ENCODE measurements around the gene ODAD3.
"Not testable (repeated sequence)": the region's sequence is repeated elsewhere in the genome, so short reads cannot be mapped to it uniquely, and the experiment has no call there.

ODAD3 gene

DNA sequence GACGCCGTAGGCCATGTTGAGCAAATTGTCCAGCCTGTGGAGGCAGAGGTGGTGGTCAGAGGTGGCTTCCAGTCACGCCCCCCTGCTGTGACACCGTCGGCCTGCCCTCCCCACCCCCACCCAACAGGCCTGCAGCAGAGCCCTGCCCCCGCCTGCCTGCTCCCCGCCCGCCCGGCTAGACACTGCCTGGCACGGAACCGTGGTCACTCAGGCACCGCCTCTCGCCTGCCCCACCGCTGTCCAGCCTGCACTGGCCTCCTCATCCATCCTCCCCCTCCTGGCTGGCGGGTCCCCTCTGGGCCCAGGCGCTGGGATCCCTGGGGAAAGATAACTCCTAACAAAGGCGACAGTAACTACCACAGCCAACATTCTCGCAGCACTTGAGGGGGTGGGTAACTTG, 22.2 kb upstream of the ODAD3 start:
- Mint-ChIP-seq H3K27me3 (ENCODE audit: low read depth, poor library complexity) (peaks cover 16% of the 10 kb centered on the region), H3K27ac (no peak overlapping the region), H3K9me3 (no peaks in the 10 kb centered on the region), H3K4me3 (no peak overlapping the region), H3K4me1 (peaks cover 26% of the 10 kb centered on the region), H3K36me3 (ENCODE audit: low read depth) (no peaks in the 10 kb centered on the region)
- TF ChIP-seq, protein P1, sequence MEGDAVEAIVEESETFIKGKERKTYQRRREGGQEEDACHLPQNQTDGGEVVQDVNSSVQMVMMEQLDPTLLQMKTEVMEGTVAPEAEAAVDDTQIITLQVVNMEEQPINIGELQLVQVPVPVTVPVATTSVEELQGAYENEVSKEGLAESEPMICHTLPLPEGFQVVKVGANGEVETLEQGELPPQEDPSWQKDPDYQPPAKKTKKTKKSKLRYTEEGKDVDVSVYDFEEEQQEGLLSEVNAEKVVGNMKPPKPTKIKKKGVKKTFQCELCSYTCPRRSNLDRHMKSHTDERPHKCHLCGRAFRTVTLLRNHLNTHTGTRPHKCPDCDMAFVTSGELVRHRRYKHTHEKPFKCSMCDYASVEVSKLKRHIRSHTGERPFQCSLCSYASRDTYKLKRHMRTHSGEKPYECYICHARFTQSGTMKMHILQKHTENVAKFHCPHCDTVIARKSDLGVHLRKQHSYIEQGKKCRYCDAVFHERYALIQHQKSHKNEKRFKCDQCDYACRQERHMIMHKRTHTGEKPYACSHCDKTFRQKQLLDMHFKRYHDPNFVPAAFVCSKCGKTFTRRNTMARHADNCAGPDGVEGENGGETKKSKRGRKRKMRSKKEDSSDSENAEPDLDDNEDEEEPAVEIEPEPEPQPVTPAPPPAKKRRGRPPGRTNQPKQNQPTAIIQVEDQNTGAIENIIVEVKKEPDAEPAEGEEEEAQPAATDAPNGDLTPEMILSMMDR (IDR thresholded peaks at IDR 0.05), result no peak
- DNase-seq, result peak; percentile 56

DNA sequence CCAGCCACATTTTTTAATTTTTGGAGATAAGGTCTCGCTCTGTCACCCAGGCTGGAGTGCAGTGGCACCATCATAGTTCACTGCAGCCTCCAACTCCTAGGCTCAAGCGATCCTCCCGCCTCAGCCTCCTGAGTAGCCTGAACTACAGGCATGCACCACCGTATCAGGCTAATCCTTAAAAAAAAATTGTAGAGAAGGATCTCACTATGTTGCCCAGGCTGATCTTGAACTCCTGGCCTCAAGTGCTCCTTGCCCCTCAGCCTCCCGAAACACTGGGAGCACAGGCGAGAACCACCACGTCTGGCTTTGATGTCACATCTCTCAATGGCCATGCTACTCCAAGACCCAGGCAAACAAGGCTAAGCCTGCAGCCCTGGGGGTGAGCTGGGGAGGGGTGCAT, 21.7 kb upstream of the ODAD3 start:
- no peaks in the 10 kb centered on the region for H3K9me3 Mint-ChIP-seq

DNA sequence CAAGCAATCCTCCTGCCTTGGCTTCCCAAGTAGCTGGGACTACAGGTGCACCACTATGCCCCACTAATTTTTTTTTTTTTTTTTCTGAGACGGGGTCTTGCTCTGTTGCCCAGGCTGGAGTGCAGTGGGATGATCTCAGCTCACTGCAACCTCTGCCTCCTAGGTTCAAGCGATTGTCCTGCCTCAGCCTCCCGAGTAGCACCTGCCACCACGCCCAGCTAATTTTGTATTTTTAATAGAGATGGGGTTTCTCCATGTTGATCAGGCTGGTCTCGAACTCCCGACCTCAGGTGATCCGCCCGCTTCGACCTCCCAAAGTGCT, 20.3 kb upstream of the ODAD3 start:
- not testable (repeated sequence) for H3K9me3 Mint-ChIP-seq; H3K27me3 Mint-ChIP-seq (ENCODE audit: low read depth, poor library complexity); DNase-seq; H3K27ac Mint-ChIP-seq; H3K36me3 Mint-ChIP-seq (ENCODE audit: low read depth)
- Mint-ChIP-seq H3K4me3 (peak overlapping the region; percentile 8), H3K4me1 (peaks cover 36% of the 10 kb centered on the region)

More for the DNA sequence above, 21.7 kb upstream of the ODAD3 start:
- TF ChIP-seq, protein P1 (IDR thresholded peaks at IDR 0.05), result no peak
- Mint-ChIP-seq H3K27ac (no peak overlapping the region), H3K4me3 (no peak overlapping the region), H3K27me3 (ENCODE audit: low read depth, poor library complexity) (peaks cover 14% of the 10 kb centered on the region), H3K36me3 (ENCODE audit: low read depth) (no peaks in the 10 kb centered on the region), H3K4me1 (peaks cover 30% of the 10 kb centered on the region)
- DNase-seq, result no peak

DNA sequence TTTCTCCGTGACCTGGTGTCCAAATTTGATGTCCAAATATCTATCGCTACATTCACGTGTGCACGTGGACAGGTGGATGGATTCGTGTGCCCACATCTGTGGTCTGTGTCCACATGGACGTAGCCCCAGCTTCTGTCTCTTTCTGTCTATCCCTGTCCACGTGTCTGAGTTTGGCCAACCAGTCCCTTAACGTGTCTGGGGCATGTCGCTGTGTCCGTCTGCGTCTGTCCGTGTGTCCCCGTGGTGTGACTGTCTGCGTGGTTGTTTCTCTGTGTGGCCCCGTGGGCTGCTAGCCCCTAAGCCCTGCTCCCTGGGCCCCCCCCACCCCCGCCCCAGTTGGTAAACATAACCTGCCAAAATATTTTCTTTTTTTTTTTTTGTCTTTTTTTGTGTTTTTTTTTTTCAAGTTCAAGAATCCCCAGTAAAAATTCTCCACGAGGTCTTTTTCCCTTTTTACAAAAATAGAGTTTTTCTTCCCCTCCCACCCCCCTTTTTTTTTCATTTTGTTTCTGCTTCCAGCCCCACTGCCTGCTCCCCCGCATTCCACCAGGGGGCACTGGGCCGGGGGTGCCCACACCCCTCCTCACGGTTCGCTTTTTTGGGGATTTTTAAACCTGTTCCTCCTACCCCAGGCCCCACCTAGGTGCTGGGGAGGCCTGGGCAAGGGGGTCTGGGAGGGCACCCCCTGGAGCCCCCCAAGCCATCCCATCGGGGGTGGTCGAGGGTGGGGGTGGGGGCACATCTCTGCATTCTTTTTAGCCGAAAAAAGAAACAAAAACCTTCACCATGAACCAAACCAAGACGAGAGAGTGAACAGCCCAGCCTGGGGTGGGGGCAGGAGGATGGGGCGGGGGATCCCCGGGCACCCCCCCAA, 18.8 kb upstream of the ODAD3 start:
- Mint-ChIP-seq H3K4me3 (peak overlapping the region; percentile 51), H3K27ac (no peak overlapping the region), H3K9me3 (no peaks in the 10 kb centered on the region), H3K36me3 (ENCODE audit: low read depth) (peaks cover 6% of the 10 kb centered on the region), H3K27me3 (ENCODE audit: low read depth, poor library complexity) (no peaks in the 10 kb centered on the region), H3K4me1 (peaks cover 36% of the 10 kb centered on the region)
- DNase-seq, result no peak
- TF ChIP-seq, protein P1 (IDR thresholded peaks at IDR 0.05), result peak; percentile 47

DNA sequence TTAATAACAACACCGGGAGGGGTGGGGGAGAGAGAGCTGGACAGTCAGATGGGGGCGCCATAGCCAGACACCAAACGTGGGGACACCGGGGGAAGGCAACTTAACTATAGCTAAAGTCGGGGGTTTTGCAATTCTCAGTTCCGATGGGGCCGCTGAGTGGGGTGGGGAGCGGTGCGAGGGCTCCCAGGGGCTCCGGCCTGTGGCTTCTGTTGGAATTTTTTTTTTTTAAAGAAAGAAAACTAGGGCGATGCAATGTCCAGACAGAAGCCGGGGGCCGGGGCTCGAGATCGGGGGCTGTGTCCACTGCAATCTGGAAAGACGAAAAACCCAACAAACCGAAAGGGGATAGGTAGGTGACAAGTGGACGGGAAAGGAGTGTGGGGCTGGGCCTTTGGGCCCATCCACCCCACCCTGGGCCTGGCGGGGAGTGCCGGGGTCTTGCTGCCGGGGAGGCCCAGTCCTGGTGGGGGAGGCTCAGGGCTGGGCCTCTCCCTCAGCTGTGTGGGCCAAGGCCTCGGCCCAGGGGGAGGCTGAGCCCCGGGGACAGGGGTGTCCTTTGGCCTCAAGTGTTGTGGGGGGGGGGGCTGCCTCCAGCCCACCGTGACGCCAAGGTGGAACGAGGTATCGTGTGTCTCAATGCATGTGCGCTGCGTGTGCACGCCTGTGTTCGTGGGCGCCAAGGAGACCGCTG, 17.8 kb upstream of the ODAD3 start:
- Mint-ChIP-seq H3K27me3 (ENCODE audit: low read depth, poor library complexity) (no peaks in the 10 kb centered on the region), H3K36me3 (ENCODE audit: low read depth) (peaks cover 6% of the 10 kb centered on the region), H3K27ac (peak overlapping the region; percentile 90), H3K4me1 (peaks cover 36% of the 10 kb centered on the region), H3K9me3 (no peaks in the 10 kb centered on the region), H3K4me3 (peak overlapping the region; percentile 54)
- TF ChIP-seq, protein P1 (IDR thresholded peaks at IDR 0.05), result no peak
- no peak for DNase-seq

DNA sequence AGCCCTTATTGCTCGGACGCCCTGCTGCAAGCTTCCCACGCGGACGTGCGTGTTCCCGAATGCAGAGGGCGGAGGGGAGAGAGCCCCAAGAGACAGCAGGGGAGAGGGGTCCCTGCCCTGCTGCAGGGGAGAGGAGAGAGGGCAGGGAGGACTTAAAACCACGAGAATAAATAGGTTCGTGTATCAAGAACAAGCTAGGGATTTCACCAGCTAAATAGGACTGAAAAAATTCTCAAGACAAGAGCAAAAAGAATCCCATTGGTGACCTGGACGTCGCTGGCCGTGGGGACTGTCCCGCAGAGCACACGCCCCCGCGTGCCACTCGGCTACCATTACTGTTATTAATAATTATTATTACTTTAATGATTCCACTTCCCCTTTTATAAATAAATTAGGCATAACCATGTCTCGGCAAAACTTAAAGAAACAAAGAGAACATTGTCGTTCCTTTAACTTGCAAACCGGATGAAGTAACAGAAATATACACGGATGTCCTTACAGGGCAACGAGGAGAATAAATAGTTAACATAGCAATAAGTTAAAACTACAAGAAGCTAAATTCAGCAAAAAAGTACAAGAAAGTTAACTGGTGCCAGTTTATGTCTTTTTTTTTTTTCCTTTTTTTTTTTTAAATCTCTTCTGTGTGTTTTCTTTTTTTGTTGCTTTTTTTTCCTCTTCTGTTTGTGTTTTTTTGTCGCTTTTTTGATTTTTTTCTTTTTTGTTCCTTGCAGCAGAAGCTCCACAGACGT, 17.1 kb upstream of the ODAD3 start:
- no peak for DNase-seq
- H3K36me3 Mint-ChIP-seq (ENCODE audit: low read depth), result peaks cover 6% of the 10 kb centered on the region

More for the DNA sequence above, 17.1 kb upstream of the ODAD3 start:
- H3K9me3 Mint-ChIP-seq, result no peaks in the 10 kb centered on the region
- H3K4me3 Mint-ChIP-seq, result peak overlapping the region; percentile 54
- peaks cover 31% of the 10 kb centered on the region for H3K4me1 Mint-ChIP-seq
- TF ChIP-seq, protein P1 (IDR thresholded peaks at IDR 0.05), result no peak
- peak overlapping the region; percentile 90 for H3K27ac Mint-ChIP-seq
- no peaks in the 10 kb centered on the region for H3K27me3 Mint-ChIP-seq (ENCODE audit: low read depth, poor library complexity)

Data from nephron progenitor cell (in vitro differentiated cells).